Cerebellar nuclear complex (tissue), 1 donor: ENCODE data around the gene SLC2A4.
A peak's percentile ranks its signal among the peaks of the same experiment; 100 is the strongest.

Experiments used
- DNase-seq, 2 experiments: peaks; one replicate each; lab custom pipeline; 2025; lab: John Stamatoyannopoulos, UW

The SLC2A4 gene

GRCh38 chr17:7279448-7279847 is 2.1 kb upstream of the SLC2A4 start:
- no peak for DNase-seq

- DNase-seq: peak in 1 of 2 experiments; percentile 28
Observed at GRCh38 chr17:7280519-7281073, 922 bp upstream of the SLC2A4 start.

GRCh38 chr17:7281953-7282751 is 634 bp downstream of the SLC2A4 start:
- no peak for DNase-seq

DNA sequence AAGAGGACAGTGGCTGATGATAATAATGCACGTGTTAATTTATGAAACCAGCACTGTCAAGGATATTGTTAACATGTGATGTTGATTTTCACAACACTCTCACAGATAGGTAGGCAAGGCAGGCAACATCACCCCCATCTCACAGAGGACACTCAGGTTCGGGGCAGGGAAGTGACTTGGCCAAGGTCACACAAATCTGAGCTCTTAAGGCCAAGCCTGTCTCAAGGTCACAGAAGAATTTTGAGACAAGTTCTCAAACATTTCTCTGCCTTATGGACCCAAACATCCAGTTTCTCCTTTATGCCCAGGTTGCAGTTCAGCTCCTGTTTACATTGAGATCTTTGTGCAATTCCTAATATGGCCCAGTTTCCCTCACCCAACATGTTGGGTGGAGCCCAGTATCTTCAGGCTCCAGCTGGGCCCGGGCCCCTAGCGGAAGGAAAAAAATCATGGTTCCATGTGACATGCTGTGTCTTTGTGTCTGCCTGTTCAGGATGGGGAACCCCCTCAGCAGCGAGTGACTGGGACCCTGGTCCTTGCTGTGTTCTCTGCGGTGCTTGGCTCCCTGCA is 1.3 kb downstream of the SLC2A4 start:
- DNase-seq: no peak

- DNase-seq: no peak
Observed at GRCh38 chr17:7283471-7284216, 2.1 kb downstream of the SLC2A4 start.

DNA sequence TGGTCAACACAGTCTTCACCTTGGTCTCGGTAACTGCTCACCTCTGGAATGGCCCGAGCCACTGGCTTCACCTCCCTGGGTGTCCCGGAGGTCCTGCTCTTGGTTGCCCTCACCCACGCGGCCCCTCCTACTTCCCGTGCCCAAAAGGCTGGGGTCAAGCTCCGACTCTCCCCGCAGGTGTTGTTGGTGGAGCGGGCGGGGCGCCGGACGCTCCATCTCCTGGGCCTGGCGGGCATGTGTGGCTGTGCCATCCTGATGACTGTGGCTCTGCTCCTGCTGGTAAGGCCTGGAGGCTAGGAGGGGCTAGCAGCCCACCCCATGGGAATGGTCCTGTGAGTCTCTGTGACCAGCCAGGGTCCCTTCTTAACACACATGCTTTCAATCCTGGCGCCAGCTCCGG is 3.4 kb downstream of the SLC2A4 start:
- DNase-seq: no peak

GRCh38 chr17:7285679-7286078 is 4.2 kb downstream of the SLC2A4 start:
- DNase-seq: no peak

- DNase-seq: no peak
Observed at GRCh38 chr17:7289256-7290032, 7.9 kb downstream of the SLC2A4 start.

DNA sequence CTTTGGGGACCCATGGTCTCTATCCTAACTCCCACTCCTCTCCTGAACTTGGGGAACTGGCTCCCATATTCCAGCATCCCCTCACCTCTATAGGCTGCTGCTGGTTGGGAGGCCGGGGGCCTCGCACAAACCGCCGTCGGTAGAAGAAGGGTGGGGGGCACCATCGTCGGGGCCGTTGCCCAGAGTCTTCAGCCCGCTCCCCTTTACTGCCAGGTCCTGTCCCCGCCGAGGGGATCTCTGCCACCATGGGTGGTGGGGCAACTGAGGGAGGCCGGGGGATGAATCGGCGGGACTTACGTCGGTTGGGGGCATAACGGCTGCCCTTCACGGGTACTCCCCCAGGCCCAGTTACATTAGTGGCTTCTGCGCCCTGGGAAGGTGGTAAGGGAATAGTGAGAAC is 8.6 kb downstream of the SLC2A4 start:
- no peak for DNase-seq

GRCh38 chr17:7290685-7291084 is 9.2 kb downstream of the SLC2A4 start:
- DNase-seq: no peak

DNA sequence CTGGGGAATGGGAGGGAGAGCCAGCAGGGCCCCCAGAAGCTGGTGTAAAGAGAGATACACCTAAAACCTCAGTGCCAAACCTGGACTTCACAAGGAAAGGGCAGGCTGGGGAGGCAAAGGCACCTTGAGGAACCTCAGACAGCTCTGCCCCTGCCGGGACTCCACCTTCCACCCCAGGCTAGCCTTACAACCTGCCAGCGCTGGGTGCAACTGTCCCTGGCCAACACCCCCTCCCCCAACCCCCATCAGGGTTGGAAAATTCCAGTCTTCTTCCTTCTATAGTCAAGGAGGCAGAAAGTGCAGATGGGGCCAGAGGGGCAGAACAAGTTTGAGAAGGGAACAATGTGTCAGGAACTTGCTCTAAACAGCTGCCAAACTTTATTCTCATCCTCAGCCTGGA is 10.7 kb downstream of the SLC2A4 start:
- no peak for DNase-seq

GRCh38 chr17:7292729-7293128 is 11.2 kb downstream of the SLC2A4 start:
- no peak for DNase-seq

DNA sequence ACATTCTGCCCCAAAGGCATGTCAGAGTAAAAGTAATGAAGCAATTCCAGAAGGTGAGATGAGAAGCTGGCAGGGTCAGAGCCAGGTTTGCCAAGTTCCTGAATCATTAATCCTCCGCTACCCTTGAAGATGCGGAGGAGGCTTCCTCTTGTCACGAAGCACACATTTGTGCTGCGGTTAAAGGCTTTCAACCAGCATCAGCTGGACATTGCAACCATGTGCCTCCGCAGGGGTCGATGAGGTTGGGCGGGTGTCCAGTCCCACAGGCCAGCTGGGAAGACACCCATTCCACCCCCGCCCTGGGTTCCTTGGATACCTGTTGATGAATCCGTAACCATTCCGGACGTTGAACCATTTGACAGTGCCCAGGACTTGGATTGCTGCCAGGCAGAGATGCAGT is 11.6 kb downstream of the SLC2A4 start:
- no peak for DNase-seq

DNA sequence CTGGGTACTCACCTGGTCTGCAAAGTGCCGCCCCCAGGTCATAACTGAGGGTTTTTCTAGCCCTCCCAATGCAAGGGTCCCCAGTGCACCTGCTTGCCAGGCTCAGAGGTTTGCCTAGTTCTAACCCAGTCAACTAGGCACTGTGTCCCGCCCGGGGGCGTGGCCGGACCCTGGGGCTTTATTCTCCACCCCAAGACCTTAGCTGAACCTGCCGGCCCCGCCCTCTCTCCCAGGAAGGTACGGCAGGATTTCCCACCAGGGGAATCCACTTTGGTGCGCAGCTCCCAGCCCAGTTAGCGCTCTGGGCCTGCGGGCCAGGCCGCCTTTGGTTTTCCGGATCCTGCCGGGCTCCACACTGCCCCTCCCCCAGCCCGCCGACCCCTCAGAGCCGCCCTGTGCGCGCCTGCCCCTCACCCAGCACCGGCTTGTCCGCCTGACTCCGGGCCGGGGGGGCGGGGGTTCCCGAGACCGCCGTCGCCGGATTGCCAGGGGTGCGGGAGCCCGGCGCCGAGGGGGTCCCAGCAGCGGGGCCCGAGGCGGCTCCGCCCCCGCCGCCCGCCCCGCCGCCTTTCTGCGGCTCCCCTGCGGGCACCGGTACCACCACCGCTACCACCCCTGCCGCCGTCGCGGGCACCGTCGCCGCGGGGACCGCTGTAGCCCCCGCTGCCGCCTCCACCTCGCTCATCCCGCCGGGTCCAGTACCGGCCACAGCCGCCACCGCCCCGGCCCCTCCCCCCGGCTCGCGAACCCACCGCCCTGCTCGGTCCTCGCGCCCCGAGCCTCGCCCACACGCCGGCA is 12.5 kb downstream of the SLC2A4 start:
- DNase-seq: no peak

DNA sequence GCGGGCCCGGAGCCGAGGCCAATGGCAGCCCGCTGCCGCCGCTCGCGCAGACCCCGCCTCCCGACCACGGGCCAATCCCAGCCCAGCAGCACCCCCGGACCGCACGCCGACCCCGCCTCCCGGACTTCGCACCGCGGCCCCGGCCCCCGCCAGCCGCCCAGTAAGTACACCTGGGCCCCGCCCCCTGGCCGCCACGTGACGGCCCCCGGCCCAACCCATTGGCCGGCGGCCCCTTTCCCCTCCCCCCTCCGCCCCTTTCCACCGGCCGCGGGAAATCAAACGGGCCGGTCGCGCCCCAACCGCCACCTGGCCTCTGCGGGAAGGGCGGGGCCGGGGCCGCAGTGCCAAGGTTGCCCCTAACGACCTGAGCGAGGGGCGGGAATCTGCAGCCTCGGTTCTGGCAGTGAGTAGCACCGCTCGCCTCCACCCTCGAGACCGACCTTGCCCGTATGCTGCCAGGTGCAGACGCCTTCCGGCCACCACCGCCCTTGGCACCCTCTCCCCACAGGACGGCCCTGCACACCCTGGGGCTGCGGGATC is 13.2 kb downstream of the SLC2A4 start, which contains the start of gene YBX2:
TSS of gene YBX2 (minus strand) at position 26 of the 540 bp plus-strand sequence. CDS start 139 bp downstream, outside the sequence.
- no peak for DNase-seq

GRCh38 chr17:7295230-7296180 is 14.0 kb downstream of the SLC2A4 start:
- no peak for DNase-seq

DNA sequence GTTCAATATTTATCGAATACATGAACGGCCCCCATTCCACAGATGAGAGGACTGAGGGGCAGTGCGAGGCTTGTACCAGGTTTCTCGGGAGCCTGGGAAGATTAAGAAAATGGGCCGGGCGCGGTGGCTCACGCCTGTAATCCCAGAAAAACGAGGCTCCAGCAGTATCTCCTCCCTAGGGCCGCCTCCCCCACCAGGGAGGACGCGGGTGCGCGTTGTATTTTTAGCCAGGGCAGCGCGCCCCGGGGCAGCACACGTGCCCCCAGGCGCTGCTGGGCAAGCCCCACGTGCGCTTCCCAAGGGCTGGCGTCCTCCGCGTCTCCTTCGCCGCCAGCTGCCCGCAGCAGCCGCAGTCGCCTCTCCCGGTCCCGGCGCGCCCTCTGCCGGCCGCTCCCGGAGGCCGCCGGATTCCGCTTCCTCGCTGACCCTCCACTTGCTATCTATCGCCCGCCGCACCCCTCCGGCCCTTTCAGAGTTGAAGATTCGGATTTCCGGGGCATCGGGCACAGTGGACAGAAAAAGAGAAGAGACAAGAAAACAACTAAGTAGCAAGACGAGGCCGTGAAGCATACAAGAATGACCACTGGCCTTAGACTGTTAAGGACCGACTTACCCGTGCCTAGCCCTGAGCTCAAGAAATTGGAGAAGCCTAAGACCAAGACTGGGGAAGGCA is 14.8 kb downstream of the SLC2A4 start:
- peak in 1 of 2 experiments; percentile 16 for DNase-seq

GRCh38 chr17:7304179-7304578 is 22.7 kb downstream of the SLC2A4 start:
- no peak for DNase-seq
